IMR-90 (cell line): ENCODE data around the gene DTHD1. TPM values are rescaled to one million over a fixed set of nuclear protein-coding genes. Genes with fewer than 3 reads are reported as not detected.

Experiments used
- ATAC-seq: fragments of 200-7000 bp; cut with Tn5 transposase; 2 replicates; pipeline ENCODE4 v1.9.1; 2020; ENCODE audit warnings: low read depth, mild to moderate bottlenecking, moderate library complexity
- BruUV-seq: library from RNA; stranded (reverse); fragments of 400-500 nt; replicated peaks from 2 replicates; lab custom pipeline; 2021; lab: Mats Ljungman, UMichigan
- CTCF ChIA-PET: fragments of 300-600 bp; formaldehyde crosslinking; extraction: SDS; loops from one replicate; lab custom pipeline; 2021; ENCODE audit warnings: antibody characterized with exemption; lab: Yijun Ruan, JAX
- POLR2A ChIA-PET: fragments of 300-600 bp; sonication (Branson Sonifier 250); formaldehyde crosslinking; loops from one replicate; lab custom pipeline; 2022; ENCODE audit warnings: antibody characterized with exemption; ENCODE audit not compliant: unreplicated experiment; lab: Charles Lee
- DNase-seq: peaks from one replicate; pipeline ENCODE4 v3.0.0; 2013
- H2AFZ ChIP-seq: replicated peaks from 2 replicates; pipeline ENCODE3; 2013; ENCODE audit warnings: low read length, mild to moderate bottlenecking; ENCODE audit not compliant: poor library complexity
- H2AK5ac ChIP-seq: 2 replicates; pipeline ENCODE4 v1.6.1; 2013; ENCODE audit warnings: low read depth, low read length, inconsistent platforms
- H2AK9ac ChIP-seq: replicated peaks from 2 replicates; pipeline ENCODE3; 2013; ENCODE audit warnings: mild to moderate bottlenecking, low read depth, low read length, moderate library complexity; ENCODE audit not compliant: poor library complexity
- H2BK120ac ChIP-seq: 2 replicates; pipeline ENCODE4 v1.6.1; 2013; ENCODE audit warnings: low read depth, low read length, inconsistent platforms
- H2BK15ac ChIP-seq: 3 replicates; pipeline ENCODE4 v1.6.1; 2013; ENCODE audit warnings: low read depth, low read length, inconsistent platforms
- H2BK20ac ChIP-seq: 2 replicates; pipeline ENCODE4 v1.6.1; 2013; ENCODE audit warnings: low read depth, mild to moderate bottlenecking, inconsistent platforms, low read length, moderate library complexity
- H2BK5ac ChIP-seq: 2 replicates; pipeline ENCODE4 v1.6.1; 2013; ENCODE audit warnings: mild to moderate bottlenecking, low read depth, low read length, inconsistent platforms; ENCODE audit not compliant: poor library complexity, severe bottlenecking
- H3K14ac ChIP-seq: replicated peaks from 2 replicates; pipeline ENCODE4 v1.6.1; 2013; ENCODE audit warnings: low read depth, low read length, inconsistent platforms
- H3K18ac ChIP-seq: 2 replicates; pipeline ENCODE4 v1.6.1; 2013; ENCODE audit warnings: low read depth, low read length, control low read depth
- H3K23ac ChIP-seq: 2 replicates; pipeline ENCODE4 v1.6.1; 2013; ENCODE audit warnings: low read depth, low read length, inconsistent platforms
- H3K27ac ChIP-seq: 2 replicates; pipeline ENCODE4 v1.5.1; 2013; ENCODE audit warnings: mild to moderate bottlenecking, control low read depth, low read length; ENCODE audit not compliant: insufficient read depth
- H3K27me3 ChIP-seq: 2 replicates; pipeline ENCODE4 v1.6.1; 2013; ENCODE audit warnings: low read length; ENCODE audit not compliant: control insufficient read depth, insufficient read depth
- H3K36me3 ChIP-seq: 2 replicates; pipeline ENCODE4 v1.6.1; 2013; ENCODE audit warnings: low read length, mixed read lengths; ENCODE audit not compliant: control insufficient read depth, insufficient read depth
- H3K4ac ChIP-seq: 2 replicates; pipeline ENCODE4 v1.6.1; 2013; ENCODE audit warnings: low read depth, low read length, inconsistent platforms
- H3K4me1 ChIP-seq: 2 replicates; pipeline ENCODE4 v1.6.1; 2013; ENCODE audit warnings: low read length, mixed read lengths; ENCODE audit not compliant: control insufficient read depth, insufficient read depth
- H3K4me2 ChIP-seq: 2 replicates; pipeline ENCODE4 v1.6.1; 2013; ENCODE audit warnings: low read depth, mild to moderate bottlenecking, control low read depth, low read length, moderate library complexity
- H3K4me3 ChIP-seq: 2 replicates; pipeline ENCODE4 v1.5.1; 2013; ENCODE audit warnings: low read depth, mild to moderate bottlenecking, control low read depth, low read length, moderate library complexity; ENCODE audit not compliant: insufficient read depth
- H3K56ac ChIP-seq: 2 replicates; pipeline ENCODE4 v1.6.1; 2013; ENCODE audit warnings: low read length, inconsistent platforms; ENCODE audit not compliant: insufficient read depth; ENCODE audit errors: extremely low read depth
- H3K79me1 ChIP-seq, 2 experiments: 2 replicates each; pipeline ENCODE4 v1.6.1; 2013; ENCODE audit warnings: low read length in 2 of 2, inconsistent platforms in 1 of 2, low read depth in 1 of 2
- H3K9ac ChIP-seq: 2 replicates; pipeline ENCODE4 v1.6.1; 2013; ENCODE audit warnings: low read depth, low read length, control low read depth
- H3K9me1 ChIP-seq: 2 replicates; pipeline ENCODE4 v1.6.1; 2013; ENCODE audit warnings: low read length, inconsistent platforms; ENCODE audit not compliant: insufficient read depth
- H3K9me3 ChIP-seq: 2 replicates; pipeline ENCODE4 v1.6.1; 2013; ENCODE audit warnings: low read length; ENCODE audit not compliant: control insufficient read depth, insufficient read depth
- H4K20me1 ChIP-seq: 2 replicates; pipeline ENCODE4 v1.6.1; 2013; ENCODE audit warnings: low read length, inconsistent platforms; ENCODE audit not compliant: insufficient read depth
- H4K5ac ChIP-seq: 2 replicates; pipeline ENCODE4 v1.6.1; 2013; ENCODE audit warnings: mild to moderate bottlenecking, low read depth, low read length, control low read depth
- H4K8ac ChIP-seq, 2 experiments: 2 replicates each; pipeline ENCODE4 v1.6.1; 2013; ENCODE audit warnings: low read depth in 2 of 2, low read length in 2 of 2, control low read depth in 1 of 2, inconsistent platforms in 1 of 2
- H4K91ac ChIP-seq: 2 replicates; pipeline ENCODE4 v1.6.1; 2013; ENCODE audit warnings: low read depth, low read length, inconsistent platforms; ENCODE audit not compliant: insufficient read depth
- BHLHE40 ChIP-seq: fragments of 150-350 bp; IDR thresholded peaks from 2 replicates; pipeline ENCODE4 v1.6.1; 2016; ENCODE audit warnings: mild to moderate bottlenecking, low read depth, low read length
- CEBPB ChIP-seq: IDR thresholded peaks from 2 replicates; pipeline ENCODE4 v1.6.1; 2012; ENCODE audit warnings: low read depth, low read length, improper control_type of control experiment
- CHD1 ChIP-seq: IDR thresholded peaks from 2 replicates; pipeline ENCODE4 v1.6.1; 2012; ENCODE audit warnings: low read depth, low read length, improper control_type of control experiment
- FOS ChIP-seq: fragments of 150-350 bp; IDR thresholded peaks from 2 replicates; pipeline ENCODE4 v1.6.1; 2016; ENCODE audit warnings: low read depth, low read length
- MAFK ChIP-seq: IDR thresholded peaks from 2 replicates; pipeline ENCODE4 v1.6.1; 2012; ENCODE audit warnings: low read depth, low read length, improper control_type of control experiment
- MAZ ChIP-seq: IDR thresholded peaks from 2 replicates; pipeline ENCODE4 v1.6.1; 2012; ENCODE audit warnings: low read depth, mild to moderate bottlenecking, low read length, improper control_type of control experiment, moderate library complexity, borderline replicate concordance
- MXI1 ChIP-seq: IDR thresholded peaks from 2 replicates; pipeline ENCODE4 v1.6.1; 2012; ENCODE audit warnings: low read depth, mild to moderate bottlenecking, low read length, moderate library complexity, borderline replicate concordance
- NFE2L2 ChIP-seq: fragments of 150-350 bp; IDR thresholded peaks from 2 replicates; pipeline ENCODE4 v1.6.1; 2016; ENCODE audit warnings: low read depth, mild to moderate bottlenecking, low read length
- POLR2A ChIP-seq: IDR thresholded peaks from 2 replicates; pipeline ENCODE4 v1.6.1; 2012; ENCODE audit warnings: mild to moderate bottlenecking, low read depth, low read length
- RAD21 ChIP-seq: IDR thresholded peaks from 2 replicates; pipeline ENCODE4 v1.6.1; 2012; ENCODE audit warnings: low read length, improper control_type of control experiment
- RCOR1 ChIP-seq: IDR thresholded peaks from 2 replicates; pipeline ENCODE4 v1.6.1; 2012; ENCODE audit warnings: mild to moderate bottlenecking, low read length, improper control_type of control experiment; ENCODE audit not compliant: insufficient replicate concordance
- RFX5 ChIP-seq: IDR thresholded peaks from 2 replicates; pipeline ENCODE4 v1.8.0; 2012; ENCODE audit warnings: low read depth, mild to moderate bottlenecking, low read length, moderate library complexity
- SMC3 ChIP-seq: fragments of 150-350 bp; IDR thresholded peaks from 2 replicates; pipeline ENCODE4 v1.6.1; 2016; ENCODE audit warnings: low read depth, mild to moderate bottlenecking, antibody characterized with exemption, low read length, moderate library complexity
- WGBS, 2 experiments: methylation state at CpG; one replicate each; pipeline versions ENCODE4 v1.1.5 to v1.1.7; 2013; ENCODE audit warnings: missing lambda C conversion rate in 2 of 2; ENCODE audit not compliant: insufficient read length in 1 of 2; ENCODE audit errors: extremely low coverage in 2 of 2; 5-methylcytosine and 5-hydroxymethylcytosine counted together
- dilution Hi-C: fragments of 300-500 bp; cut with HindIII; formaldehyde crosslinking; loops from one replicate; pipeline ENCODE4 v1.14.3; 2018; ENCODE audit warnings: low sequenced_read_pairs; ENCODE audit not compliant: unreplicated experiment
- in situ Hi-C: fragments of 300-500 bp; cut with MboI; formaldehyde crosslinking; loops from 3 replicates; pipeline ENCODE4 v1.14.3; 2019; ENCODE audit warnings: low sequenced_read_pairs, inconsistent platforms, mixed read lengths
- intact Hi-C: fragments of 100-400 bp; cut with micrococcal nuclease; formaldehyde crosslinking; loops from 2 replicates; pipeline ENCODE4 v1.10.0; 2022
- polyA plus RNA-seq, 3 experiments: library from polyadenylated mRNA; depleted of rRNA; stranded (reverse); fragments of >200 nt; gene quantifications; 2 replicates each; pipeline ENCODE4 v1.2.3, GENCODE V29; 2012; ENCODE audit warnings: low replicate concordance in 1 of 3
- total RNA-seq: library from RNA; depleted of rRNA; stranded (reverse); fragments of >200 nt; gene quantifications from 2 replicates; pipeline ENCODE4 v1.2.3, GENCODE V29; 2012
- TF ChIP-seq, protein P1 (sequence below): fragments of 150-350 bp; IDR thresholded peaks from 2 replicates; pipeline ENCODE4 v1.6.1; 2017; ENCODE audit warnings: mild to moderate bottlenecking, antibody characterized with exemption, low read length, low read depth
- TF ChIP-seq, protein P2 (sequence below): fragments of 150-350 bp; IDR thresholded peaks from 2 replicates; pipeline ENCODE4 v1.6.1; 2016; ENCODE audit warnings: low read depth, mild to moderate bottlenecking, low read length, moderate library complexity, borderline replicate concordance
- TF ChIP-seq, protein P3 (sequence below): conservative IDR thresholded peaks from 2 replicates; pipeline ENCODE4 v1.5.1; 2012; ENCODE audit warnings: mild to moderate bottlenecking, low read depth, low read length, improper control_type of control experiment

Gene DTHD1
- total and polyA plus RNA-seq, 2 of the 4 experiments (the other 2 are of a cell fraction) = not detected

- Histone ChIP-seq H2BK15ac (no peak overlapping the region), H3K18ac (no peak overlapping the region), H3K27me3 (0 out of 2 replicates have a peak, but pooled peaks cover 2% of the 10 kb centered on the region), H2AK9ac (no peak overlapping the region), H3K79me1 (no peaks in the 10 kb centered on the region), H2BK5ac (no peak overlapping the region), H4K20me1 (no peaks in the 10 kb centered on the region), H4K91ac (no peak overlapping the region), H3K9ac (no peak overlapping the region), H2AFZ (no peak overlapping the region), H3K23ac (no peak overlapping the region), H3K56ac (no peak overlapping the region), H3K14ac (no peak overlapping the region), H4K8ac (no peak overlapping the region), H2BK20ac (no peak overlapping the region), H3K4me3 (no peak overlapping the region), H3K9me1 (no peaks in the 10 kb centered on the region), H3K4ac (no peak overlapping the region), H3K4me2 (no peak overlapping the region), H4K5ac (no peak overlapping the region), H3K36me3 (no peaks in the 10 kb centered on the region), H2BK120ac (no peak overlapping the region), H3K9me3 (no peaks in the 10 kb centered on the region), H2AK5ac (no peak overlapping the region), H3K27ac (no peak overlapping the region), H3K4me1 (no peaks in the 10 kb centered on the region)
- dilution Hi-C loops = no loop called here
- no peak for TF ChIP-seq RCOR1
- no peak for TF ChIP-seq RAD21
- TF ChIP-seq, protein P1, sequence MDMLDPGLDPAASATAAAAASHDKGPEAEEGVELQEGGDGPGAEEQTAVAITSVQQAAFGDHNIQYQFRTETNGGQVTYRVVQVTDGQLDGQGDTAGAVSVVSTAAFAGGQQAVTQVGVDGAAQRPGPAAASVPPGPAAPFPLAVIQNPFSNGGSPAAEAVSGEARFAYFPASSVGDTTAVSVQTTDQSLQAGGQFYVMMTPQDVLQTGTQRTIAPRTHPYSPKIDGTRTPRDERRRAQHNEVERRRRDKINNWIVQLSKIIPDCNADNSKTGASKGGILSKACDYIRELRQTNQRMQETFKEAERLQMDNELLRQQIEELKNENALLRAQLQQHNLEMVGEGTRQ = no peak
- no peak for TF ChIP-seq FOS
- TF ChIP-seq RFX5 = no peak
- no peak for TF ChIP-seq MAFK
- TF ChIP-seq MAZ = no peak
- no peak for TF ChIP-seq SMC3
- TF ChIP-seq CHD1 = no peak
- no peak for TF ChIP-seq BHLHE40
- TF ChIP-seq, protein P2, sequence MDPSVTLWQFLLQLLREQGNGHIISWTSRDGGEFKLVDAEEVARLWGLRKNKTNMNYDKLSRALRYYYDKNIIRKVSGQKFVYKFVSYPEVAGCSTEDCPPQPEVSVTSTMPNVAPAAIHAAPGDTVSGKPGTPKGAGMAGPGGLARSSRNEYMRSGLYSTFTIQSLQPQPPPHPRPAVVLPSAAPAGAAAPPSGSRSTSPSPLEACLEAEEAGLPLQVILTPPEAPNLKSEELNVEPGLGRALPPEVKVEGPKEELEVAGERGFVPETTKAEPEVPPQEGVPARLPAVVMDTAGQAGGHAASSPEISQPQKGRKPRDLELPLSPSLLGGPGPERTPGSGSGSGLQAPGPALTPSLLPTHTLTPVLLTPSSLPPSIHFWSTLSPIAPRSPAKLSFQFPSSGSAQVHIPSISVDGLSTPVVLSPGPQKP = no peak
- no peak for TF ChIP-seq CEBPB
- TF ChIP-seq MXI1 = no peak
- TF ChIP-seq NFE2L2 = no peak
- no peak for TF ChIP-seq POLR2A
- TF ChIP-seq, protein P3, sequence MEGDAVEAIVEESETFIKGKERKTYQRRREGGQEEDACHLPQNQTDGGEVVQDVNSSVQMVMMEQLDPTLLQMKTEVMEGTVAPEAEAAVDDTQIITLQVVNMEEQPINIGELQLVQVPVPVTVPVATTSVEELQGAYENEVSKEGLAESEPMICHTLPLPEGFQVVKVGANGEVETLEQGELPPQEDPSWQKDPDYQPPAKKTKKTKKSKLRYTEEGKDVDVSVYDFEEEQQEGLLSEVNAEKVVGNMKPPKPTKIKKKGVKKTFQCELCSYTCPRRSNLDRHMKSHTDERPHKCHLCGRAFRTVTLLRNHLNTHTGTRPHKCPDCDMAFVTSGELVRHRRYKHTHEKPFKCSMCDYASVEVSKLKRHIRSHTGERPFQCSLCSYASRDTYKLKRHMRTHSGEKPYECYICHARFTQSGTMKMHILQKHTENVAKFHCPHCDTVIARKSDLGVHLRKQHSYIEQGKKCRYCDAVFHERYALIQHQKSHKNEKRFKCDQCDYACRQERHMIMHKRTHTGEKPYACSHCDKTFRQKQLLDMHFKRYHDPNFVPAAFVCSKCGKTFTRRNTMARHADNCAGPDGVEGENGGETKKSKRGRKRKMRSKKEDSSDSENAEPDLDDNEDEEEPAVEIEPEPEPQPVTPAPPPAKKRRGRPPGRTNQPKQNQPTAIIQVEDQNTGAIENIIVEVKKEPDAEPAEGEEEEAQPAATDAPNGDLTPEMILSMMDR = no peak
- intact Hi-C loops = no loop called here
- ChIA-PET CTCF (no interaction called here), POLR2A (no interaction called here)
- BruUV-seq = no TSS peak
- in situ Hi-C loops = no loop called here
- no CpG with 5 or more reads among the region's 2 CpGs for WGBS, 2 experiments
- DNase-seq (no peak), ATAC-seq (no peak)
Measured at GRCh38 chr4:36241771-36242170, 39.6 kb upstream of the DTHD1 start.
